Astrocyte of the cerebellum (primary cell): ENCODE results near the gene RALGAPA1.
"Not testable (repeated sequence)": the region's sequence is repeated elsewhere in the genome, so short reads cannot be mapped to it uniquely, and the experiment has no call there.

ENCODE experiments used
- DNase-seq: peaks from one replicate; pipeline ENCODE4 v3.0.0-alpha.2; 2011; ENCODE audit warnings: low read depth
- H3K4me3 ChIP-seq: 2 replicates; pipeline ENCODE4 v1.5.1; 2011; ENCODE audit warnings: mild to moderate bottlenecking, low read depth, low read length, moderate library complexity
- in situ Hi-C: cut with HindIII; loops from 2 replicates; pipeline ENCODE4 v1.10.0; 2017; ENCODE audit warnings: low sequenced_read_pairs
- TF ChIP-seq, protein P1 (sequence below): IDR thresholded peaks from 2 replicates; pipeline ENCODE4 v1.5.1; 2012; ENCODE audit warnings: low read length, low read depth, moderate library complexity, mild to moderate bottlenecking; ENCODE audit errors: missing control alignments

Gene RALGAPA1

DNA sequence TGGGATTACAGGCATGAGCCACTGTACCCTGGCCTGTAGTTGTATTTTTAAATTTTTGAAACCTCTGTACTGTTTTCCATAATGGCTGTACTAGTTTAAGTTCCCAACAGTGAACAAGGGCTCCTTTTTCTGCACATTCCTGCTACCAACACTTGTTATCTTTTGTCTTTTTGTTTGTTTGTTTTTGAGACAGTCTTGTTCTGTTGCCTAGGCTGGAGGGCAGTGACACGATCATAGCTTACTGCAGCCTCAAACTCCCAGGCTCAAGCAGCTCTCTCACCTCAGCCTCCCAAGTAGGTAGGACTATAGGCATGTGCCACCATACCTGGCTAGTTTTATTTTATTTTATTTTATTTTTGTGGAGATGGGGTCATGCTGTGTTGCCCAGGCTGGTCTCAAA lies 40.0 kb upstream of the RALGAPA1 start:
- TF ChIP-seq, protein P1, sequence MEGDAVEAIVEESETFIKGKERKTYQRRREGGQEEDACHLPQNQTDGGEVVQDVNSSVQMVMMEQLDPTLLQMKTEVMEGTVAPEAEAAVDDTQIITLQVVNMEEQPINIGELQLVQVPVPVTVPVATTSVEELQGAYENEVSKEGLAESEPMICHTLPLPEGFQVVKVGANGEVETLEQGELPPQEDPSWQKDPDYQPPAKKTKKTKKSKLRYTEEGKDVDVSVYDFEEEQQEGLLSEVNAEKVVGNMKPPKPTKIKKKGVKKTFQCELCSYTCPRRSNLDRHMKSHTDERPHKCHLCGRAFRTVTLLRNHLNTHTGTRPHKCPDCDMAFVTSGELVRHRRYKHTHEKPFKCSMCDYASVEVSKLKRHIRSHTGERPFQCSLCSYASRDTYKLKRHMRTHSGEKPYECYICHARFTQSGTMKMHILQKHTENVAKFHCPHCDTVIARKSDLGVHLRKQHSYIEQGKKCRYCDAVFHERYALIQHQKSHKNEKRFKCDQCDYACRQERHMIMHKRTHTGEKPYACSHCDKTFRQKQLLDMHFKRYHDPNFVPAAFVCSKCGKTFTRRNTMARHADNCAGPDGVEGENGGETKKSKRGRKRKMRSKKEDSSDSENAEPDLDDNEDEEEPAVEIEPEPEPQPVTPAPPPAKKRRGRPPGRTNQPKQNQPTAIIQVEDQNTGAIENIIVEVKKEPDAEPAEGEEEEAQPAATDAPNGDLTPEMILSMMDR = no peak
- H3K4me3 ChIP-seq = no peak overlapping the region
- in situ Hi-C loops = no loop called here
- no peak for DNase-seq

DNA sequence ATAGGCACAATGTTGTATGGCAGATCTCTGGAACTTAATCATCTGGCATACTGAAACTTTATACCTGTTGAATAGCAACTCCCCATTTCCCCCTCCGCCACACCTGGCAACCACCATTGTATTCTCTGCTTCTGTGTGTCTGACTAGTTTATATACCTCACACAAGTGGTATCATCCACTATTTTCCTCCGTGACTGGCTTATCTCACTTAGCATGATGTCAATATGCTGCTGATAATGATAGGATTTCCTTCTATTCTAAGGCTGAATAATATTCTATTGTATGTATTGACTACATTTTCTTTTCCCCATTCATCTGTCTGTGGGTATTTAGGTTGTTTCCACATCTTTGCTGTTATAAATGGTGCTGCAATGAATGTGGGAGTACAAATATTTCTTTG lies 38.5 kb upstream of the RALGAPA1 start:
- in situ Hi-C loops = no loop called here
- TF ChIP-seq, protein P1 = no peak
- no peak overlapping the region for H3K4me3 ChIP-seq
- DNase-seq = no peak

DNA sequence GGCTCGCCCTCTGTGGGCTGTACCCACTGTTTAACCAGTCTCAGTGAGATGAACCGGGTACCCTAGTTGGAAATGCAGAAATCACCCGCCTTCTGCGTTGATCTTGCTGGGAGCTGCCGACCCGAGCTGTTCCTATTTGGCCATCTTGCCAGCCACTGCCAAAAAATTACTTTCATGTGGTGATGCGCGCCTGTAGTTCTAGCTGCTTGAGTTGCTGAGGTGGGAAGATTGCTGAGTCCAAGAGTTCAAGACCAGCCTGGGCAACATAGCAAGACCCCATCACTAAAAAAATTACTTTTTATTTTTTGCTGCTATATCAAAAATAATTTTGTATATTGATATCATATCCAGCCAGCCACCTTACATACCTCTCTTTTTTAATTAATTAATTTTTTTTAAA lies 35.4 kb upstream of the RALGAPA1 start:
- TF ChIP-seq, protein P1 = no peak
- no peak for DNase-seq
- H3K4me3 ChIP-seq = no peak overlapping the region
- in situ Hi-C loops = no loop called here

DNA sequence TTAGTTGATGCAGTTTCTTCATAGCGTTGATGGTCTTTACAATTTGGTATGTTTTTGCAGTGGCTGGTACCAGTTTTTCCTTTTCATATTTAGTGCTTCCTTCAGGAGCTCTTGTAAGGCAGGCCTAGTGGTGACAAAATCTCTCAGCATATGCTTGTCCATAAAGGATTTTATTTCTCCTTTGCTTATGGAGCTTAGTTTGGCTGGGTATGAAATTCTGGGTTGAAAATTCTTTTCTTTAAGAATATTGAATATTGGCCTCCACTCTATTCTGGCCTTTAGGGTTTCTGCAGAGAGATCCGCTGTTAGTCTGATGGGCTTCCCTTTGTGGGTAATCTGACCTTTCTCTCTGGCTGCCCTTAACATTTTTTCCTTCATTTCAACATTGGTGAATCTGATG lies 33.1 kb upstream of the RALGAPA1 start:
- DNase-seq, in situ Hi-C loops, H3K4me3 ChIP-seq: not testable (repeated sequence)

DNA sequence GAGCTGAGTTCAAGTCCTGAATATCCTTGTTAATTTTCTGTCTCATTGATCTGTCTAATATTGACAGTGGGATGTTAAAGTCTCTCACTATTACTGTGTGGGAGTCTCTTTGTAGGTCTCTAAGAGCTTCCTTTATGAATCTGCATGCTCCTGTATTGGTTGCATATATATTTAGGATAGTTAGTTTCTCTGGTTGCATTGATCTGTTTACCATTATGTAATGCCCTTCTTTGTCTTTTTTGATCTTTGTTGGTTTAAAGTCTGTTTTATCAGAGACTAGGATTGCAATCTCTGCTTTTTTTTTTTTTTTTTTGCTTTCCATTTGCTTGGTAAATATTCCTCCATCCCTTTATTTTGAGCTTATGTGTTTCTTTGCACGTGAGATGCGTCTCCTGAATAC lies 32.6 kb upstream of the RALGAPA1 start:
- DNase-seq, H3K4me3 ChIP-seq, in situ Hi-C loops: not testable (repeated sequence)

DNA sequence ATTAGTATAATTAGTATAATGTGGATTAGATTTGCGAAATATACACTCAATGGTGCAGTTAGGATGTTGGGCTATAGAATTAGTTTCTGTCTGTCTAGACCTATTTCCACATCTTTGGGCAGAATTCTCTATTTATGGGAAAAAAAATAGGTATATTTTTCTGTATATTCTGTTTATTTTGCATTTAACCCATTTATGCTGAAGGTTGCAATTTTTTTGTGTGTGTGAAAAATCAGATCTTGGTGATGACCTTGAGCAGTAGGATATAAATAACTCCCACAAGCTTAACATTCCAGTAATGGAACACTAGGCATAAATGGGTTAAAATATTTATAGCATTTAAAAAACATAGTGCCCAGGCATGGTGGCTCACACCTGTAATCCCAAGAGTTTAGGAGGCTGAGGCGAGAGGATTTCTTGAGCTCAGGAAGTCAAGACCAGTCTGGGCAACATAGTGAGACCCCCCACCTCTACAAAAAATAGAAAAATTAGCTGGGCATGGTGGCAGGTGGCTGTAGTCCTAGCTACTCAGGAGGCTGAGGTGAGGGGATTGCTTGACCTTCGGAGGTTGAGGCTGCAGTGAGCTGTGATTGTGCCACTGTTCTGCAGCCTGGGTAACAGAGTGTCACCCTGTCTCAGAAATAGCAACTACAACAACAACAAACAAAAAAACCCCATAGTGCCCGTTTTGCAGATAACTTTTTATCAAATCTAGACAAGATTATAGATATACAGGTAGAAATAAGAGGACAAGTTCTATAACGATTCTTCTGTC lies 26.3 kb upstream of the RALGAPA1 start:
- H3K4me3 ChIP-seq = no peak overlapping the region
- no peak for DNase-seq
- in situ Hi-C loops = no loop called here
- TF ChIP-seq, protein P1 = no peak

DNA sequence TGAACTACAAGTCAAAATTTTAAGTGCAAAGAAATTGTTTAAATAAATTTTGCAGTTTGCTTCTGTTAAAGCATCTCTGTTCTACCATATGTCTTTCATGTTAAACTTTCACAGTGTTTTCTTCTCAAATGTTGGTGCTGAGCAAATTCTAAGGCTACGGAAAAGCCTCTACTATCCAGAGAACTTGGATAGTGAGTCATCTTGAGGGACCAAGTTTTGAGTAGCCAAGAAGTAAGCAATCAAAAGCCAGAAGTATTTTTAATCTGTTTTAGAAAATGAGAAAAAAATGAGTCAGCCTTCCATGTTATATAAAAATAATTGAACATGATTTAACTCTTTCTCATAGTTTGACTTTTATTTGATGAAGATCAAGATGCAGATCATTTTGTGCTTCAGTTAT lies 20.4 kb upstream of the RALGAPA1 start:
- in situ Hi-C loops = no loop called here
- H3K4me3 ChIP-seq = no peak overlapping the region
- TF ChIP-seq, protein P1 = no peak
- no peak for DNase-seq
